Measurements from ENCODE around the gene SMIM9. TPM values are rescaled to one million over a fixed set of nuclear protein-coding genes. Genes with fewer than 3 reads are reported as not detected.
"Not testable (repeated sequence)": the region's sequence is repeated elsewhere in the genome, so short reads cannot be mapped to it uniquely, and the experiment has no call there.

Gene SMIM9
- total RNA-seq, 2 donors from 2014 or later = not detected

DNA sequence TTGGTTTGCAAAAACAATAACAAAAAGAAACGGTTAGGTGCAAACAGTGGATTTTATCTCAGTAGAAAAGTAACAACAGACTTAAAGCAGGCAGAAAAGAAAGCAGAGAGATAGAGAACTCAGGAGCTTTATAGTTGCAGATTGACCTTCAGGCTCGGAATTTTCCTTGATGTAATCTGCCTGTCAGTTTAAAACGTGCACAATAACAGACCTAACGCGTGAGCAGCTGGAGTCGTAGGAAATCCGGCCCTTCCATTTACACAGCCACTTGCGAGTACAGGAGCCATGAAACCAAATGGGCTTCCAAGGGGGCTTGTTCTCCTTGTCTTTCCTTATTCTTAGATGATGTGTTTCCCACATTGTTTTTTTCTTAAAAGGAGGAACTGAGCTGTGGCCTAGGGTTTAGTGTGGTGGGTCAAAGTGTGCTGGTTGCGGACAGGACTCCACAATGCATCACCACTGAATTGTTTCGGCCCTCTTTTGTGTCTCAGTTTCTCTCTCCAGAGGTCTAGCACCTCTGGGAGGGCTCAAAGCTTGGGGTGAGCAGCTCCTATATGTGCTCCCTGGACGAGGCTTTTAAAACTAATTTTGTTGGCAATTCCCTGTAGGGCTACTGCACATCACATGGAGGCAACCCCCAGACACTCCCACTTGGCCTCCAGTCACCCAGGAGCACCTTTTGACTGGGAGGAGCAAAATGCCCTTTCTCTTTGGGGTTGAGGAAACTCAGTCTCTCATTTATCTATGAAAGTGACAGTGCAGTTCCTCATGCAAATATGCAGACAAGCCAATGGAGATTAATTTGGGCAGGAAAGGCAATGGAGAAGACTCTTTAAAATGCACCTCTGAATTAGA lies 15.3 kb downstream of the SMIM9 start:
- Histone ChIP-seq H3K27me3 (no peaks in the 10 kb centered on the region), H3K4me3 (no peak overlapping the region), H3K27ac (no peak overlapping the region), H3K9me3 (no peaks in the 10 kb centered on the region), H3K36me3 (no peaks in the 10 kb centered on the region), H3K4me1 (no peaks in the 10 kb centered on the region)
- DNase-seq (ENCODE audit: low spot score) = no peak
- TF ChIP-seq, protein P1, sequence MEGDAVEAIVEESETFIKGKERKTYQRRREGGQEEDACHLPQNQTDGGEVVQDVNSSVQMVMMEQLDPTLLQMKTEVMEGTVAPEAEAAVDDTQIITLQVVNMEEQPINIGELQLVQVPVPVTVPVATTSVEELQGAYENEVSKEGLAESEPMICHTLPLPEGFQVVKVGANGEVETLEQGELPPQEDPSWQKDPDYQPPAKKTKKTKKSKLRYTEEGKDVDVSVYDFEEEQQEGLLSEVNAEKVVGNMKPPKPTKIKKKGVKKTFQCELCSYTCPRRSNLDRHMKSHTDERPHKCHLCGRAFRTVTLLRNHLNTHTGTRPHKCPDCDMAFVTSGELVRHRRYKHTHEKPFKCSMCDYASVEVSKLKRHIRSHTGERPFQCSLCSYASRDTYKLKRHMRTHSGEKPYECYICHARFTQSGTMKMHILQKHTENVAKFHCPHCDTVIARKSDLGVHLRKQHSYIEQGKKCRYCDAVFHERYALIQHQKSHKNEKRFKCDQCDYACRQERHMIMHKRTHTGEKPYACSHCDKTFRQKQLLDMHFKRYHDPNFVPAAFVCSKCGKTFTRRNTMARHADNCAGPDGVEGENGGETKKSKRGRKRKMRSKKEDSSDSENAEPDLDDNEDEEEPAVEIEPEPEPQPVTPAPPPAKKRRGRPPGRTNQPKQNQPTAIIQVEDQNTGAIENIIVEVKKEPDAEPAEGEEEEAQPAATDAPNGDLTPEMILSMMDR (IDR thresholded peaks at IDR 0.05) = no peak

DNA sequence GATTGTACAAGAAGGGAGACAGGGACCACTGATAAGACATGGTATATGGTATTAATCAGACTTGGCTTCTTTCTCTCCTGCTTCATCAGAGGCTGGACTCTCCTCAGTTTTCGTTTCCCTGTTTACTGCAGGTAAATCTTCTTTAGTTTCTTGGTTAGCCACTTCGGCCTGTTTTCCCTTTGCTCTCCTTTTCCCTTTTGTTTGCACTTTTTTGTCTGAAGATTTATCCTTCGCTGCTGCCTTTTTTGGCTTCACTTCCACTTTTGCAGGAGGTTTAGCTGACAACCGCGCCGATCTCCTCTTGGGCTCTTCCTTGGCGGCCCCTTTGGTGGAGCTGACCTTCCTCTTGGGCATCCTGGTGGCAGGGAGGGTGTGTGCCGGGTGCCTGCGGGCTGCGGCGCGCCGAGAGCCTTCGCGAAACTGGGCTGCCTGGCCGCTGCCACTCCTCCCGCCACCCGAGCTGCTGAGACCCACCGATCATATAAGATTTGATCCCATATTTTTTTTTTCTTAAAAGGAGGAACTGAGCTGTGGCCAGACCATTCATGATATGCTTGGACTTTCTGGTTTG lies 17.3 kb downstream of the SMIM9 start:
- H3K27ac ChIP-seq; H3K4me1 ChIP-seq; H3K27me3 ChIP-seq; DNase-seq (ENCODE audit: low spot score); H3K9me3 ChIP-seq; H3K36me3 ChIP-seq; H3K4me3 ChIP-seq: not testable (repeated sequence)

DNA sequence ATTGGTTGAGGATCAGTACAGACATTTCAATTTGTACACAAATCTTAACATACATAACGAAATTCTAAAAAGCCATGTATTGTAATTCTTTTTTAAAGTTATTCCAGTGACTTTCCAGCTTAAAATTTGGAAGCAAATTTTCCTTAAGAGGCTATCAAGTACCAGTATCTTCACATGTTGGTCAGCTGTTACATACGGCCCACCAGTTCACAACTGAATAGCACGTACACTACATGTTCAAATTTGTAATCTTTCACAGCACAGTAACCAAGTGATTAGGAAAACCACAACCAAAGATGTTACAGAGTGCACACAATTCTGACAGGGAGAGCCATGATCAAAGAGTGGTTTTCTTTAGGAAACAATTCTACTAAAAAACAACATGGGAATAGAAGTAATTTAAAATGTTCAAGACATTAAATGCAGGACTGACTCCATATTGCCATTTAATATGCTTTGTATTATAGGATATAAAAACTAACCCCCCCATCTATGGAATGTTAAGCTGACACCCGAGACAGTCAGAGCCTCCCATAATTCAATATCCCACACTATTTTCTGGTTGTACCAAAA lies 18.1 kb downstream of the SMIM9 start:
- not testable (repeated sequence) for H3K4me1 ChIP-seq

DNA sequence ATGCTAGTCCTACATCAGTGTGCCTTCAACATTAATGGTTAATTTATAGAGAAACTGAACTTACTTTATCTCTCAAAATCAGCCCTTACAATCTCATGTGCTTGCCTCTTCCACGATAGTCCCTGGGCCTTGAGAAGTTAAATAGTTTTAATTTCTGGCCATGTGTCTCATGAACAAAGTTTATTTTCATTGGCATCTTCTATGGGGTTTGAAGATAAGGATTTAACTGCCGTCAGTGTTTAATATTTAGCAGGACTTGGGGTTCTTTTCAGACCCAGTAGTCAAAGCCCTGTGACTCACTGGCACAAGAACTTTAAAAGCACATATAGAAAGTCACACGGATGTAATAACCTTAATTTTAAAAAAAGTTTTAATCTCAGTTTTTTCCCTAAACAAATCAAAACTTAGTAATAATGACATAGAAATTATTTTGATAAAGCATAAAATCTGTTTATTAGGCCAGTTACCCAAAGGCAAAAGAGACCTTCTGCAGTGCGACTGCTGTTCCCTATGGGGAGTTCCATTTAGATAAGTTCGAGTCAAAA lies 19.1 kb downstream of the SMIM9 start:
- no peak overlapping the region for H3K27ac ChIP-seq
- TF ChIP-seq, protein P1 (IDR thresholded peaks at IDR 0.05) = no peak
- no peaks in the 10 kb centered on the region for H3K4me1 ChIP-seq
- H3K4me3 ChIP-seq = no peak overlapping the region
- H3K36me3 ChIP-seq = no peaks in the 10 kb centered on the region
- no peak for DNase-seq (ENCODE audit: low spot score)
- no peaks in the 10 kb centered on the region for H3K27me3 ChIP-seq
- H3K9me3 ChIP-seq = no peaks in the 10 kb centered on the region

More for the DNA sequence above, 18.1 kb downstream of the SMIM9 start:
- H3K27me3 ChIP-seq; H3K9me3 ChIP-seq; H3K36me3 ChIP-seq; DNase-seq (ENCODE audit: low spot score); H3K4me3 ChIP-seq; H3K27ac ChIP-seq: not testable (repeated sequence)

DNA sequence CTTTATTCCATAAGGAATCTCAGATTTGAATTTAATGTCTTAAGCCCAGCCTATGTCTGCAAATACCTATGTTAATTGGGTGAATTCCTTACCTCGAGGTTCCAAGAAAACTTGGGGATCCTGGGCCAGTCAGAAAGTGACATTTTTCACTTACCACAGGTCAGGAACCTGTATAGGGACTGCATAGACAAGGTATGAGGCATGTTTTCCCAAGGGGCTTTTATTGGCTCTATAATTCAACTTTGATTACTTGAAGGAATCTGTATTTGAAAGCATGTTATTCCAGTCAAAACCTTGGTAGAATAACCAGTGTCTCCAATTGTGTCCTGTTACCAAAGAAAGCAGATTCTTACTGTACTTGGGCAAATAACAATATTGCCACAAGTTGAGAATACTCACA lies 20.7 kb downstream of the SMIM9 start:
- DNase-seq (ENCODE audit: low spot score) = no peak
- no peaks in the 10 kb centered on the region for H3K9me3 ChIP-seq
- no peaks in the 10 kb centered on the region for H3K36me3 ChIP-seq
- H3K27ac ChIP-seq = no peak overlapping the region
- TF ChIP-seq, protein P1 (IDR thresholded peaks at IDR 0.05) = no peak
- no peaks in the 10 kb centered on the region for H3K27me3 ChIP-seq
- no peaks in the 10 kb centered on the region for H3K4me1 ChIP-seq
- no peak overlapping the region for H3K4me3 ChIP-seq

DNA sequence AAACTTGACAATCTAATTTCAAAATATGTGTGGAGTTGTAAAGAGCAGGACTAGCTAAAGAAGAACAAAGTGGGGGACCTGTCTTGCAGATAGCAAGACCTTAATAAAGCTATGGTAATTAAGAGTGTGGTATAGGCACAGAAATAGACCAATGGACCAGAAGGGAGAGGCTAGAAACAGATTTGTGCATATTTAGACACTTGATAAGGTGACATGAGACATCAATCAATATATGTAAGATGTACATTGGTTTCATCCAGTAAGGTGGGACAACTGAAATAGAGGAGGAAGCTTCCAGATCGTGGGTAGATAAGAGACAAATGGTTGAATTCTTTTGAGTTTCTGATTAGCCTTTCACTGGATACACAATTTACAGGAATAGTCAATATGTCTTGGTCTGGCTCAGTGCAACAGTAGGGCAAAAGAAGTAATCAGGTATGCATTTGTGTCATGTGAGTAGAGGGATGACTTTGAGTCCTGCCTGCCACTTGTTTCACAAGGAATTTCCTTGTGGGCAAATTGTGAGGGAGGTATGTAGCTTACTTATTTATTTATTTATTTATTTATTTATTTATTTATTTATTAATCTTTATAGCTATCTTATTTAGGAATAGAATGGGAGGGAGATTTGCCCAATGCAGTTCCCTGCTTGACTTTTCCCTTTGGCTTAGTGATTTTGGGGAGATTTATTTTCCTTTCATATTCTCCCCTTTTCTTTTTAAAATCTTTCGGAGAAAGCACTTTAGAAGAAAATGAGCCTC lies 21.9 kb downstream of the SMIM9 start:
- TF ChIP-seq, protein P1 (IDR thresholded peaks at IDR 0.05) = no peak
- Histone ChIP-seq H3K36me3 (no peaks in the 10 kb centered on the region), H3K9me3 (no peaks in the 10 kb centered on the region), H3K4me3 (no peak overlapping the region), H3K27me3 (no peaks in the 10 kb centered on the region), H3K4me1 (no peaks in the 10 kb centered on the region), H3K27ac (no peak overlapping the region)
- no peak for DNase-seq (ENCODE audit: low spot score)

Data from right atrium auricular region (tissue), 2 donors.